ENCODE results near the gene RIIAD1.

- TF ChIP-seq YY1 (IDR thresholded peaks at IDR 0.05; ENCODE audit: insufficient read depth, insufficient read length) = no peak
- no peak for TF ChIP-seq ZNF274 (IDR thresholded peaks at IDR 0.05; ENCODE audit: low read depth, low read length)
Observed at GRCh38 chr1:151737479-151737878, 16.2 kb downstream of the RIIAD1 start.
